ENCODE measurements around the gene AK3.
"Not testable (repeated sequence)": the region's sequence is repeated elsewhere in the genome, so short reads cannot be mapped to it uniquely, and the experiment has no call there.

The AK3 gene

GRCh38 chr9:4662989-4663792 lies 77.8 kb downstream of the AK3 start:
- DNase-seq: no peak

GRCh38 chr9:4662108-4662988 lies 78.7 kb downstream of the AK3 start, which contains the start of gene PLPP6:
Gene PLPP6, plus strand, starts transcription at chr9:4662294. Its CDS starts 82 bp downstream, at chr9:4662376.
- peak; percentile 87 for DNase-seq

- DNase-seq: no peak
These were observed 79.4 kb downstream of the AK3 start for GRCh38 chr9:4661611-4662010.

- no peak for DNase-seq
These were observed 79.8 kb downstream of the AK3 start for GRCh38 chr9:4661165-4661564.

GRCh38 chr9:4660665-4661064 lies 80.3 kb downstream of the AK3 start:
- DNase-seq: not testable (repeated sequence)
